ENCODE results near the gene LOXL3. TPM values are rescaled to one million over a fixed set of nuclear protein-coding genes. Genes with fewer than 3 reads are reported as not detected.

LOXL3 gene
- total RNA-seq, 4 donors from 2014 or later: 0.98 to 5.6 (median 2.2) TPM

DNA sequence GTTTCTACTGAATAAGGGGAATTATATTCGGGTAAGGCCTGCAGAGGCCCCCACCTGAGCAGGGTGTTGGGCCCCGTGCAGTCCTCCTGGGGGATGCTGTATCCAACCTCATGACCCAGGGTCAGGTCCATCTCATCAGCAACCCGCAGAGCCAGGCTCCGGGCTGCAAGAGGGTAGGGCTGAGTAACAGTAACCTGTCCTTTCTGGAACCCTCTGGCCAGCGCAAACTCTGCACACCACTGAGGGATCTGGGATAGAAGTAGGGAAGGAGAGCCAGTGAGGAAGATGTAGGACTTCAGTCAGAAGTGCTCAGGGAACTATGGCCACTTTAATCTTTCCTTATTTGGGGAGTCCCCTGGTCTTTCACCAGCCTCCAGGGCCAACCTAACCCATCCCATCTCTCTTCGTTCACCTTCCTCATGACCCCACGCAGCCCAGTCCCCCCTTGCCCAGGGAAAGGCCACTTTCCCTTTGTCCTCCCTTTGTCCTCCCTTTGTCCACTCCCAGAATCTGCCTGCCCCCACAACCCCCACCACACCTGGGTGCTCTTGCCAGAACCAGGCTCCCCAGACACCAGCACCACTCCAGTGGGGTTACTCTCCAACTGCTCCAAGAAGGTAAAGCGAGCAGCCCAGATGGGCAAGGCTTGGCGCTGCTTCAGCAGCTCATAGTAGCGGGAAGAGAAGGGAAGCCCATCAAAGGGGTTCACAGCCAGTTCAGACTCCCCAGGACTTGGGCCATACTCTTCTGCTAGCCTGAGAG lies 28.6 kb downstream of the LOXL3 start:
- Histone ChIP-seq H3K36me3 (peaks cover 15 to 23% of the 10 kb centered on the region in 2 donors), H3K27me3 (no peaks in the 10 kb centered on the region), H3K4me1 (peaks cover 10 to 11% of the 10 kb centered on the region in 2 donors), H3K4me3 (replicated peaks in 1 of 3) (no peak overlapping the region), H3K9me3 (no peaks in the 10 kb centered on the region), H3K27ac (no peak overlapping the region)
- 95 to 96% methylated on average over 10 of the region's 10 CpGs for WGBS, 2 donors
- intact Hi-C loops (cut with DNase I): loop anchor here (10.0 kb wide), 1 partner anchor 60 kb away; no protein-coding TSS in a partner anchor
- no peak for DNase-seq
- no peak for TF ChIP-seq POLR2A (IDR thresholded peaks at IDR 0.05)
- TF ChIP-seq, protein P1, sequence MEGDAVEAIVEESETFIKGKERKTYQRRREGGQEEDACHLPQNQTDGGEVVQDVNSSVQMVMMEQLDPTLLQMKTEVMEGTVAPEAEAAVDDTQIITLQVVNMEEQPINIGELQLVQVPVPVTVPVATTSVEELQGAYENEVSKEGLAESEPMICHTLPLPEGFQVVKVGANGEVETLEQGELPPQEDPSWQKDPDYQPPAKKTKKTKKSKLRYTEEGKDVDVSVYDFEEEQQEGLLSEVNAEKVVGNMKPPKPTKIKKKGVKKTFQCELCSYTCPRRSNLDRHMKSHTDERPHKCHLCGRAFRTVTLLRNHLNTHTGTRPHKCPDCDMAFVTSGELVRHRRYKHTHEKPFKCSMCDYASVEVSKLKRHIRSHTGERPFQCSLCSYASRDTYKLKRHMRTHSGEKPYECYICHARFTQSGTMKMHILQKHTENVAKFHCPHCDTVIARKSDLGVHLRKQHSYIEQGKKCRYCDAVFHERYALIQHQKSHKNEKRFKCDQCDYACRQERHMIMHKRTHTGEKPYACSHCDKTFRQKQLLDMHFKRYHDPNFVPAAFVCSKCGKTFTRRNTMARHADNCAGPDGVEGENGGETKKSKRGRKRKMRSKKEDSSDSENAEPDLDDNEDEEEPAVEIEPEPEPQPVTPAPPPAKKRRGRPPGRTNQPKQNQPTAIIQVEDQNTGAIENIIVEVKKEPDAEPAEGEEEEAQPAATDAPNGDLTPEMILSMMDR (IDR thresholded peaks at IDR 0.05): no peak

GRCh38 chr2:74524005-74524404 lies 29.7 kb downstream of the LOXL3 start:
- intact Hi-C loops (cut with DNase I): loop anchor here (10.0 kb wide), 1 partner anchor 61 kb away; no protein-coding TSS in a partner anchor
- Histone ChIP-seq H3K9me3 (no peaks in the 10 kb centered on the region), H3K4me3 (replicated peaks in 1 of 3) (no peak overlapping the region), H3K4me1 (peaks cover 10% of the 10 kb centered on the region in 2 donors), H3K36me3 (peaks cover 15 to 23% of the 10 kb centered on the region in 2 donors), H3K27ac (no peak overlapping the region), H3K27me3 (no peaks in the 10 kb centered on the region)
- DNase-seq: no peak
- 78 to 95% methylated on average over 4 to 9 of the region's 9 CpGs for WGBS, 2 donors
- TF ChIP-seq, protein P1 (IDR thresholded peaks at IDR 0.05): no peak
- TF ChIP-seq POLR2A (IDR thresholded peaks at IDR 0.05): no peak

GRCh38 chr2:74522516-74522915 lies 31.2 kb downstream of the LOXL3 start:
- 61 to 83% methylated on average over 3 of the region's 3 CpGs for WGBS, 2 donors
- intact Hi-C loops (cut with DNase I): loop anchor here (10.0 kb wide), 1 partner anchor 62 kb away; no protein-coding TSS in a partner anchor
- peaks cover under 1% of the 10 kb centered on the region for H3K27me3 ChIP-seq
- no peak overlapping the region for H3K27ac ChIP-seq
- H3K9me3 ChIP-seq: no peaks in the 10 kb centered on the region
- no peak for DNase-seq
- no peak overlapping the region for H3K4me3 ChIP-seq (replicated peaks in 1 of 3)
- no peak for TF ChIP-seq POLR2A (IDR thresholded peaks at IDR 0.05)
- TF ChIP-seq, protein P1 (IDR thresholded peaks at IDR 0.05): no peak
- H3K36me3 ChIP-seq: peaks cover 13 to 19% of the 10 kb centered on the region in 2 donors
- no peaks in the 10 kb centered on the region for H3K4me1 ChIP-seq

DNA sequence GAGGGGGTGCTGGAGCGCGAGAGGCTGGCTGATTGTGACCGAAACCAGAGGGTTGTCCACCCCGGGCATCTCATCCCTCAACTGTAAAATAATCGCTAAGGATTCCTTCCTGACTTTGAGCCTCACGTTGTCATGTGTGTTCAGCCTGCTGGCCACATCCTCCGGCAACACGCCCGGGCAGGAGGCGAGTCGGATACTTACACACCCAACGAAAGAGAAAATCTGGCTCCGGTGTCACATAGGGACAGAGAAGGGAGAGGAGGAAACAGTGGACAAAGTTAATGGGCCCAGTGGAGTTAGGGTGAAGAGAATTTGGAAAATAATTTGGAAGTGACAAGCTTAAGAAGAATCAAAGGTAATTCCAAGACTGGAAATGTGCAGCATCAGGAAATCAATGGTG lies 37.1 kb downstream of the LOXL3 start:
- no peaks in the 10 kb centered on the region for H3K9me3 ChIP-seq
- WGBS, 2 donors: 63 to 64% methylated on average over 13 of the region's 13 CpGs
- TF ChIP-seq, protein P1 (IDR thresholded peaks at IDR 0.05): no peak
- no peak for TF ChIP-seq POLR2A (IDR thresholded peaks at IDR 0.05)
- DNase-seq: no peak
- peaks cover 50% of the 10 kb centered on the region for H3K27me3 ChIP-seq
- intact Hi-C loops (cut with DNase I): no loop called here
- no peak overlapping the region for H3K27ac ChIP-seq
- H3K4me1 ChIP-seq: peaks cover 7 to 26% of the 10 kb centered on the region in 2 donors
- no peak overlapping the region for H3K4me3 ChIP-seq (replicated peaks in 1 of 3)
- H3K36me3 ChIP-seq: no peaks in the 10 kb centered on the region

- H3K9me3 ChIP-seq: no peaks in the 10 kb centered on the region
- intact Hi-C loops (cut with DNase I): no loop called here
- H3K36me3 ChIP-seq: no peaks in the 10 kb centered on the region
- H3K4me3 ChIP-seq (replicated peaks in 1 of 3): no peak overlapping the region
- 0 to 6% methylated on average over 7 to 40 of the region's 72 CpGs for WGBS, 2 donors
- peaks cover 53% of the 10 kb centered on the region for H3K27me3 ChIP-seq
- TF ChIP-seq, protein P1 (IDR thresholded peaks at IDR 0.05): no peak
- no peak for TF ChIP-seq POLR2A (IDR thresholded peaks at IDR 0.05)
- DNase-seq: peak in 1 of 2 donors; percentile 38
- no peak overlapping the region for H3K27ac ChIP-seq
- H3K4me1 ChIP-seq: peaks cover 7 to 26% of the 10 kb centered on the region in 2 donors
These were observed 37.6 kb downstream of the LOXL3 start for GRCh38 chr2:74515981-74516633.

Data from thyroid gland (tissue), 4 donors.